ENCODE measurements around the gene DUT.

DNA sequence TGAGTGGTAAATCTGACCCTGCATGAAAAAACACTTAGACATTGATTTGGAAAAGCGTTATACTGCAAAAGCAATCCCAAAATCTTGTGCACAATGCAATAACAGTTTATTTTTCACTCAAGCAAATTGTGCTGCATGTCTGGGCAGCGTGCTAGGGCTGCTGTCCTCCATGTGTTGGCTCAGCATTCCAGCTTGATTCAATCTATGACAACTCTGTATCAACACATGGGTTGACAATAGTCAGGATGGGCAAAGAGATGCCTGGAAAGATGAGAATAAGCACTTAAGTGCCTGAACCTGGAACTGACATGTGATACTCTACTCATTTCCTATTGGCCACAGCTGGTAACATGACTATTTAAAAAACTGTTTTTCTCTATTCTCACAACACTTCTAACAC lies 51.8 kb downstream of the DUT start:
- TF ChIP-seq CTCF (IDR thresholded peaks at IDR 0.05), result no peak
- TF ChIP-seq POLR2A (IDR thresholded peaks at IDR 0.05), result no peak

All from adrenal gland (tissue), 5 donors.